HL-60 (cell line): ENCODE measurements around the gene DIPK1A.

ENCODE experiments used
- POLR2AphosphoS5 ChIP-seq: IDR thresholded peaks from 2 replicates; pipeline ENCODE4 v1.6.1; 2012; ENCODE audit warnings: low read depth
- SPI1 ChIP-seq: IDR thresholded peaks from 2 replicates; pipeline ENCODE4 v1.6.1; 2012; ENCODE audit warnings: low read depth, mild to moderate bottlenecking, borderline replicate concordance
- TF ChIP-seq, protein P1 (sequence below): IDR thresholded peaks from one replicate; pipeline ENCODE4 v1.5.1; 2011; ENCODE audit warnings: low read length, control low read depth, inconsistent platforms; ENCODE audit not compliant: insufficient read depth

DNA sequence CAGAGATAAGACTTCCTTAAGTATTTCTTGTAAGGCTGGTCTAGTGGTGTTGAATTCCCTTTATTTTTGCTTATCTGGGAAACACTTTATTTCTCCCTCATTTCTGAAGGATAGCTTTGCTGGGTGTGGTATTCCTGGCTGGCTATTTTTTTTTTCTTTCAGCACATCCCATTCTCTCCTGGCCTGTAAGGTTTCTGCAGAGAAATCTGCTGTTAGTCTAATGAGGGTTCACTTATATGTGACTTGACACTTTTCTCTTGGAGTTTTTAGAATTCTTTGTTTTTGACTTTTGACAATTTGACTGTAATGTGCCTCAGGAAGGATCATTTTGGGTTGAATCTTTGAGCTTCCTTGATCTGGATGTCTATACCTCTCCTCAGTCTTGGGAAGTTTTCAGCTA lies 61.5 kb downstream of the DIPK1A start:
- TF ChIP-seq, protein P1, sequence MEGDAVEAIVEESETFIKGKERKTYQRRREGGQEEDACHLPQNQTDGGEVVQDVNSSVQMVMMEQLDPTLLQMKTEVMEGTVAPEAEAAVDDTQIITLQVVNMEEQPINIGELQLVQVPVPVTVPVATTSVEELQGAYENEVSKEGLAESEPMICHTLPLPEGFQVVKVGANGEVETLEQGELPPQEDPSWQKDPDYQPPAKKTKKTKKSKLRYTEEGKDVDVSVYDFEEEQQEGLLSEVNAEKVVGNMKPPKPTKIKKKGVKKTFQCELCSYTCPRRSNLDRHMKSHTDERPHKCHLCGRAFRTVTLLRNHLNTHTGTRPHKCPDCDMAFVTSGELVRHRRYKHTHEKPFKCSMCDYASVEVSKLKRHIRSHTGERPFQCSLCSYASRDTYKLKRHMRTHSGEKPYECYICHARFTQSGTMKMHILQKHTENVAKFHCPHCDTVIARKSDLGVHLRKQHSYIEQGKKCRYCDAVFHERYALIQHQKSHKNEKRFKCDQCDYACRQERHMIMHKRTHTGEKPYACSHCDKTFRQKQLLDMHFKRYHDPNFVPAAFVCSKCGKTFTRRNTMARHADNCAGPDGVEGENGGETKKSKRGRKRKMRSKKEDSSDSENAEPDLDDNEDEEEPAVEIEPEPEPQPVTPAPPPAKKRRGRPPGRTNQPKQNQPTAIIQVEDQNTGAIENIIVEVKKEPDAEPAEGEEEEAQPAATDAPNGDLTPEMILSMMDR: no peak
- TF ChIP-seq POLR2AphosphoS5 (no peak), SPI1 (no peak)
